Effector CD8-positive, alpha-beta T cell (primary cell): ENCODE results near the gene LIMS2.

Experiments
- DNase-seq: peaks from one replicate; lab custom pipeline; 2025; lab: John Stamatoyannopoulos, UW

Gene LIMS2

GRCh38 chr2:127701193-127701650 lies 25.9 kb upstream of the LIMS2 start, which contains the start of gene SFT2D3:
SFT2D3 (plus strand) TSS chr2:127701497; CDS start chr2:127701529, 32 bp downstream.
- peak; percentile 75 for DNase-seq

GRCh38 chr2:127700527-127701192 lies 25.3 kb upstream of the LIMS2 start:
- DNase-seq, result no peak

- DNase-seq, result no peak
Measured at GRCh38 chr2:127698553-127699355, 23.4 kb upstream of the LIMS2 start.

GRCh38 chr2:127697482-127698180 lies 22.3 kb upstream of the LIMS2 start:
- no peak for DNase-seq

GRCh38 chr2:127695491-127696472 lies 20.5 kb upstream of the LIMS2 start:
- peak; percentile 18 for DNase-seq

GRCh38 chr2:127694986-127695385 lies 19.7 kb upstream of the LIMS2 start:
- DNase-seq, result no peak

GRCh38 chr2:127690696-127691095 lies 15.4 kb upstream of the LIMS2 start:
- DNase-seq, result no peak

- no peak for DNase-seq
Measured at GRCh38 chr2:127688405-127688804, 13.1 kb upstream of the LIMS2 start.

GRCh38 chr2:127685410-127686080 lies 10.2 kb upstream of the LIMS2 start:
- no peak for DNase-seq

- no peak for DNase-seq
Measured at GRCh38 chr2:127683757-127684156, 8.4 kb upstream of the LIMS2 start.

- no peak for DNase-seq
Measured at GRCh38 chr2:127683056-127683455, 7.7 kb upstream of the LIMS2 start.

GRCh38 chr2:127681976-127682857 lies 6.9 kb upstream of the LIMS2 start:
- DNase-seq, result no peak

GRCh38 chr2:127681288-127681804 lies 6.0 kb upstream of the LIMS2 start:
- no peak for DNase-seq

- no peak for DNase-seq
Measured at GRCh38 chr2:127680706-127681287, 5.5 kb upstream of the LIMS2 start.

- DNase-seq, result no peak
Measured at GRCh38 chr2:127679680-127680361, 4.5 kb upstream of the LIMS2 start.

GRCh38 chr2:127678991-127679390 lies 3.7 kb upstream of the LIMS2 start:
- no peak for DNase-seq

- DNase-seq, result no peak
Measured at GRCh38 chr2:127678531-127678930, 3.2 kb upstream of the LIMS2 start.

- no peak for DNase-seq
Measured at GRCh38 chr2:127676906-127677305, 1.6 kb upstream of the LIMS2 start.
